HG02884 (cell line): ENCODE data around the gene AVPR1B.

Experiments
- ATAC-seq: cut with Tn5 transposase; IDR thresholded peaks from one replicate; pipeline ENCODE4 v1.9.1; 2021; ENCODE audit warnings: mild to moderate bottlenecking, moderate library complexity; ENCODE audit not compliant: unreplicated experiment

Gene AVPR1B, protein sequence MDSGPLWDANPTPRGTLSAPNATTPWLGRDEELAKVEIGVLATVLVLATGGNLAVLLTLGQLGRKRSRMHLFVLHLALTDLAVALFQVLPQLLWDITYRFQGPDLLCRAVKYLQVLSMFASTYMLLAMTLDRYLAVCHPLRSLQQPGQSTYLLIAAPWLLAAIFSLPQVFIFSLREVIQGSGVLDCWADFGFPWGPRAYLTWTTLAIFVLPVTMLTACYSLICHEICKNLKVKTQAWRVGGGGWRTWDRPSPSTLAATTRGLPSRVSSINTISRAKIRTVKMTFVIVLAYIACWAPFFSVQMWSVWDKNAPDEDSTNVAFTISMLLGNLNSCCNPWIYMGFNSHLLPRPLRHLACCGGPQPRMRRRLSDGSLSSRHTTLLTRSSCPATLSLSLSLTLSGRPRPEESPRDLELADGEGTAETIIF

DNA sequence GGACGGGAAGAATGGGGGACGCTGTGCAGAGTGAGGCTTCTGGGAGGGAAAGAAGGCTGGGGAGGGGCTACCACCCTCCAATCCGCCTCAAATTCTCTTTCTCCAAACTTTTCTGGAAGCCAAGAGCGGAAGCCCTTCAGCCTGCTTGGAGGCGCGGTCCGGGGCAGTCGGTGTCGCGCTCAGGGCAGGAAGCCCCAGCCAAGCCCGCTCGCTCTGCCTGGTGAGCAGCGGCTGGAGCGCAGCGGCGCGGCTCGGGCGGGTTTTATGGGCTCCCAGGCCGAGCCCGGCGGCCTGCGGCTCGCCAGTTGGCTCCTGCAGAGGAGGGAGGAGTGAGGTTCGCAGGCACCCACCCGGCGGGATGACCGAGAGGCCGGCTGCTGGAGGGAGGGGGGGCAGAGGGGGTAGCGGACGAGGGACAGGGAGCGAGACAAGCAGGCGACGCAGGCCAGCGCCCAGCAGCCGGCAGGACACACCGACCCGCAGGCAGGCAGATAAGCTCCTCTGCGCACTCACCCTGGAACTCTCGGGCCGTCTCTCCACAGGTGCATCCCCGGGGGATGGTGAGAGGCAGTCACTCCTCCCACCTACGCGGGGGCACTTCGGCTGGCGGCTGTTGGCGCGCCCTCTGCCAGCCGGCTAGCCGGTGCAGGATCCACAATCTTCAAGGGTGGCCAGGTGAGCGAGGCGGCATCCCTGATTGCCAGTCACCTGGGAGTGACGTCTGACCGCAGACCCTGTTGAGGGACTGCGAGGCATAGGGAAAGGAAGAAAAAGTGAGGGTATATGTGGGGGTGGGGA lies at the start of gene AVPR1B:
Gene AVPR1B, minus strand, starts transcription at position 238 of the 798 bp plus-strand sequence. CDS start 498 bp downstream, outside the sequence.
- ATAC-seq = no peak

DNA sequence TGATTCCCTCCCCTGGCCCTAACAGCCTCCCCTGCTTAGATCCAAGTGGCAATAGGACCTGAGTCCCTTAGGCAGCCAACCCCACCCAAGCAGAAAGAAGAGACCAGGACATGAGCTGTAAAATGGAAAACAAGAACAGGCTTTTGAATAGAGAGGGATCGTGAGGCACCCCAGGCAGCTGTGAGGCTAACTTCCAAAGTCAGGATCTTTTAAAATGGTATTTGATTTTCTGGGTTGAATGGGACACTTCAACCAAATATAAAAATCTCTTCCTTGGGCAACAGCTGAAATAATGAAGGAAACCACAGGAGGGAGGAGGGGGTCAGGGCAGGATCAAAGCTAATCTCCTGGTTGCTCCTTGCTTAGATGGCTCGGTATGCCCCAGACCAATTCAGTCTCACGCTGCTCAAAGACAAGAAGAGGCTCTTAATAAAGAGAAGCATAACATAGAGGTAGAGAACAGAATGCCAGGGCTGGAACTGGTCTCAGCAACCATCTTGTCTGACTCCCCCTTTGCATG lies 28.6 kb upstream of the AVPR1B start:
- ATAC-seq = no peak

DNA sequence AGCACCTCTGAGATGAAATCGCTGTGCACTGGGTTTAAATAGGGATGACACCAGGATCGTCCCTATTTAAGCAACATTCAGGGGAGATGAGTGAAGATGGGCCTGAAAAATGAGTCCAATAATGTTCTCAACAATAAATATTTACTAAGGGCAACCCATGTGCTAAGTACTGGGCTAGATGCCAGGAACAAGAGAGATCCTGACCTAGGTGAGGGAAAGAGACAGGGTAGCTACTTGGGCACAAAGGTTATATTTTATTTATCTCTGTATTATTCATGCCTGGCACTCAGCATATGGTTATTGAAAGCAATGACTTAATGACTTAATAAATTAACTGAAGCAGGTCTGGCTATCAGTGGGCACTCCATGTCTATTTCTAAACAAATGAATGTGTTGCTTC lies 27.4 kb upstream of the AVPR1B start:
- no peak for ATAC-seq

DNA sequence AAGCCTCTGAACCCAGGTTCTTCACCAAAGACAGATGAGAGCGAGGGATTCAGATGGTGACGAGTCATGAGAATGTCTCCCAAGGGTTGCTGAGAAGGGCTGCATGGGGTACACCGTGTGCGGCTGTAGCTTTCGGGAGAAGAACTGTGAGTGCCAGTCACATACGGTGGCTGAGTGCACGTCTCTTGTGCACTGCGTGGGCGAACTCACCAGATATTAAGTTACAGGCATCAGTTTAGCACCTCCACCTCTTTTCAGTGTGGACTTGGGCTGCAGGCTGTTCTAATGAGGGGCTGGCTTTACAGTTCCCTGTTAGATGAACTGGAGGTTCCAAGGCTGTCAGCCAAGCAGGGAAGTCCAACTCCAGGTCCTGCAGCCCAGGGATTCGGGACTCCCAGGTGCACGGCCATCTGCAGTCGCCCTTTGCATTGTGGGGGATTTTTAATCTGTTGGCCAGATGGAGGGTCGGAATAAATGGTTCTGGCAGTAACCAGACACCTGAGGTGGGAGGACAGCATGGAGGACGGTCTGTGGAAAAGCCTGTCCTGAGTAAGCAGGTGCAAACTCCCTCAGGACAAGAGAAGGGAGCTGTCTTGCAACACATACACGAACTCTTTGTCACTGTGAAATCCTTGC lies 26.5 kb upstream of the AVPR1B start:
- ATAC-seq = no peak

DNA sequence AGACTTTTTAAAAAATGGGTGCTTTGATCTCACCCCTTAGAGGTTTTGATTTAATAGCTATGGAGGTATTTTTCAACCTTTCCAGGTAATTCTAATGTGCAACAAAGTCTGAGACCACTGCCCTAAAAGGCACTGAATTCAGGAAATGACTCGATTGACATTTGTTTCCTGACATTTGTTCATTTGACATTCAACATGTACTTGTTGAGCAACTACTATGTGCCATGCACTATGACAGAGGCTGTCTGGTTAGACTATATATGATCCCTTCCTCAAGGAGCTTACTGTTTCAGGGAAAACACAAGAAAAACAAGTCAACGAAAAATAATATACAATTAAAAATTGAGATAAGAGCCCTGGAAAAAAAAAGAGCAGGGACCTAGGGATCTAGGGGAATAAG lies 25.6 kb upstream of the AVPR1B start:
- no peak for ATAC-seq

DNA sequence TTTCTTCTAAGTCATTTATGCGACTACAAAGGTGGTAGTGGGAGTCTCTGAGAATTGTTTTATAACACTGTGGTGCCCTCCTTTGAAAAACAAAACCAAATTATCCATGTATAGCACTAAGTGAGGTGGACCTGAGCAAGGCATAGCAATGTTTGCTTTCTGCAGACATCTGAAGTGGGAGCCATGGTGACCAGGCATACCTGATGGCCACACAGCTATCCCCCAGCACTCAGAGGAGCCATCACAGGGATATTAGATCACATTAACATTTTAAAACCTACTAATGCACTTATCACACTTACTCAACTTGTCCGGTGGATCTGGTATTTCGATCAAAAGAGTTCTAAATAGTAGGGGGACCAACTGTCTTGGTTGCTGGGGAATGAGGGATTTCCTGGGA lies 24.8 kb upstream of the AVPR1B start:
- no peak for ATAC-seq

DNA sequence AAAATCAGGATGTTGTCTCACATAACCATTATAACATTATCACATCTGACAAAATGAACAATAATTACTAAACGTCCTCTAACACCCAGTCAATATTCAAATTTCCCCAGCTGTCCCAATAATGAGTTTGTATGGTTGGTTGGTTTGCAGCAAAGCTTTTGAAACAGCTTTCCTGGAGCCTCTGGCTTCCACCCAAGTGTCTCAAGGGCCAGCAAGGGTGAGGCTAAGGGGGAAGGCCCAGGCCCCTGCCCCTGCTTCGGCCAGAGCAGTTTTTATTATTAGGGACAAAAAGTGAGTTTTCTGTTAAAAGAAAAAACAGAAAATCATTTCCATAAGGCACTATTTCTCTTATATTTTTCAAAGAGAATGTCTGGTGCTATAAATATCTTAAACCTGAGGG lies 19.1 kb upstream of the AVPR1B start:
- no peak for ATAC-seq

DNA sequence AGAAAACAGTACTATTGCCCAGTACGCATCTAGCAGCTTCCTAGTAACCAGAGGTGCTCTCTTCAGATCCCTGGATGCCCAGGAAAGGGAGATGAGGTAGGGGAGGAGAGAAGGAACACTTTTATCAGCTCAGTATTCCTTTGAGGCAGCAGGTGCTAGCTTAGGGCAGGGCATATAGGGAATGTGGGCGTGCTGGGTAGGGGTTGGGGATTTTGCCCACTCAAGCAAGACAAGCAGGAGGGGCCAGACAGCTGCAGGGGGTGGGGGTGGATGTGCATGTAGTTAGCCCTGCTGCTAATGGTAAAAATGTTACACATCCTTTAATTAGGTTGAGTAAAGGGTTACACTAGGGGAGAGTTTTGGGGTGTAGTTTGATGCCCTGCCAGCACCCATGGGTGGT lies 18.1 kb upstream of the AVPR1B start:
- no peak for ATAC-seq

DNA sequence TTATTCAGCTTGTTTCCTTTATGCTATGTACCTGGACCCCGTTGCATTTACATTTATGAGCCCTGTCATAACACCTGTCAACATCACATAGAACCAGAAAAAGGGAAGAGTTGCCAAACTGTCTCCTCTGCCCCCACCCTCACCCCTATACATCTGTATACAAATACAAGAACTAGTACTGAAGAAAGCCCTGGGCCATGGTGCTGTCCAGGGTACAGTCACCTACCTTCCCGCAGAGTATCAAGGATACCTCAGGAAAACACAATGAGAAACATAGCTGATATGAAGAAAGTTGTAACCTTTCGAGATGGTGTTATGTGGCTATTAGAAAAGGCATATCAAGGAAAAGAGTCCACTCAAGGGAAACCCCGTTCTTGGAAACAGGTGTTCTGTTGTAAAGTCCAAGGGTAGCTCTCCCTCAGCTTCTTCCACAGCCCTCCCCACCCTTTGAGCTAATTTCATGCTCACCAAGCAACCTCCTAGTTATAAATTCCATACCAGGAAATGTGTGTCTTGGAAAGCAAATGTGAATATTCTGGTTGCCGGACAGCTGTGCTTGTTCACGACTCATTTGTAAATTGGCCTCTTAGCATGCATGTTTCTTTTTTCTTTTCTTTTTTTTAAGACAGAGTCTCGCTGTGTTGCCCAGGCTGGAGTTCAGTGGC lies 16.7 kb upstream of the AVPR1B start:
- ATAC-seq = no peak

DNA sequence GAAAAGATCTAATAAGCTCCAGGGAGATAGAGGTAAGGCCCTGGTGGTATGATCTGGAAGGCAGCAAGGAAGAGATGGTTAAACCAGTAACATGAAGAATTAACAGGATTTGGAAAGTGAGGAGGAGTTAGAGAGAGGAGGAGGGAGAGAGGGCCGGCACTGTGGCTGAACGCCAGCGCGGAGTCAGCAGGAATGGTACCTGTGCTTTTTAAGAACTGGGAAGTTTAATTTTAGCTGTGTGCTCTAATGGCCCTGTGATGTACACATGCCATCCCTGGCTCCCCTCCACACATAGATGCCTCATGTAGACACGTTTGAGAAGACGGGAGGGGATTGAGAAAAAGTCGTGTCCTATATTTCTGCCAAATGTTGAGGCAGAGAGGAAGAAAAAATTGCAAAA lies 13.8 kb upstream of the AVPR1B start:
- ATAC-seq = no peak

DNA sequence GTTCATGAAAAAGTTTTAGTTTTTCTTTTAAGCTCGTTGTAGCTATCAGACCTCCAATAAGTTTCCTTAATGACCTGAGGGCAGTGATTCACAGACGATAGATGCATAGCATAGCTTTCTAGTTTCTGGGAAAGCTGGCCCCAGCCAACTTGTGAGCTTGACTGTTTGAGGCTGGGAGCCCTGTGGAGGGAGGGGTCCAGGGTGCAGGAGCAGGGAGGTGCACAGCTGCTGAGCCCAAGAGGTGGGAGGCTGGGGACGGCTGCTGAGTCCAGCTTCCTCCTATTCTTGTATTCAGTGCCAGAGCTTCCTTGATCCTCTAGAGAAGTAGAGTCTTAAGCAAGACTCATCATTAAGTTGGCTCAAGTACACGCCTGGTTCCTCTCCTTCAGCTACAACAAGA lies 11.0 kb upstream of the AVPR1B start:
- ATAC-seq = no peak

DNA sequence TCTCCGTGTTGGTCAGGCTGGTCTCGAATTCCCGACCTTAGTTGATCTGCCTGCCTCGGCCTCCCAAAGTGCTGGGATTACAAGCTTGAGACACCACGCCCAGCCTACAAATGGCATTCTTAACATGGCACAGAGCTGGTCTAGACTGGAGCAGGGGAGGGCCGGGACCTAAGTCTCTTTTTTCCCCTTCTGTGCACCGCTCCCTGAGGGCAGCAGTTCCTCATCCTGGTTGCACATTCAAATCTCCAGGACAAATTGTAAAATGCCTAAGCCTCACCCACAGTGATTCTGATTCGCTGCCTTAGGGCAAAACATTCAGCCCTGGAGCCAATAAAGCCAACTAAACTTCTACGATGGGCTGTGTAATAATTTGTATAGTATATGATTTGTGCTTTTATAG lies 10.1 kb upstream of the AVPR1B start:
- no peak for ATAC-seq

DNA sequence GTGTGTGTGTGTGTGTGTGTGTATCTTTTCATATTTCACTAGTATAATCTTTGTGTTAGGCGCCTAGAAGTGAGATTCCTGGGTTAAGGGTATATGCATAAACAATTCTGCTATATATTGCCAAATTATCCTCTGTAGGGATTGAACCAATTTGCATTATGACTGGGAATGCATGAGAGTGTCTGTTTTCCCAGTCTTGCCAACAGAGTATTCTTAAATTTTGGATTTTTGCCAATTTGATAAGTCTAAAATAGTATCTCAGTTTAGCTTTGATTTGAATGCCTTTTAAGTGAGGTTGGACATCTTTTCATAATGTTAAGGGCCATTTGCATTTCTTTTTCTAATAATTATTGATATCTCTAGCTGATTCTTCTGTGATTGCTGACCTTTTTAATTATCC lies 8.2 kb upstream of the AVPR1B start:
- no peak for ATAC-seq

DNA sequence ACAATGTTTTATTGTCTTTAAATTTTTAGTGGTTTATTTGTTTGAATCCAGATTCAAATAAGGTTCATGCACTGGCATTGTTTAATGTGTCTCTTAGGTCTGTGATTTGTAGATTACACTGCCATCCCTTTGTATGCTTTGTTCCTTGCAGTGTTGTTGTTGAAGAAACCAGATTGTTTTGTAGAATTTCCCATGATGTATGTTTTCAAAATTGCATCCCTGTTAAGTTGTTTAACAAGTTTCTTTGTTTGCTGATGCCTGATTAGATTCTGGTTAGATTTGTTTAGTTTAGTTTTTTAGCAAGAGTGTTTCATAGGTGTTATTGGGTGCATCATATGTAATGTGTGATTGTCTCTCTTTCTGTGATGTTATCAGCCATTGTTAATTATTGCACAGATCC lies 5.5 kb upstream of the AVPR1B start:
- ATAC-seq = no peak

DNA sequence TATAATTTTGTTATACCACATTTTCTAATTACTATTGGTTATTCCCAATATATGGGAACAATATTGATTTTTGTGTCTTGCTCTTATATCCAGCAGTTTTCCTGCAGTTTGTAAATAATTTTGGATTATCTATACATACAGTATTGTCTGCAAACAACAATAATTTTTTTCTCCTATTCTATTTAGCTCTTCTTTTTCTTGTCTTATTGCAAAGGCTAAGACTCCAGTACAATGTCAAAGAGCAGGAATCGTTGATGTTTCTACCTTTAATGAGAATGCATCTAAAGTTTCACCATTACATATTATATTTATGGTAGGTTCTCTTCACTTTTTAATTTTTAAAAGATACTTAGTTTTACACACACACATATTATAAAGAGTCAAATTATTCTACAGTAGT lies 4.1 kb upstream of the AVPR1B start:
- ATAC-seq = no peak

DNA sequence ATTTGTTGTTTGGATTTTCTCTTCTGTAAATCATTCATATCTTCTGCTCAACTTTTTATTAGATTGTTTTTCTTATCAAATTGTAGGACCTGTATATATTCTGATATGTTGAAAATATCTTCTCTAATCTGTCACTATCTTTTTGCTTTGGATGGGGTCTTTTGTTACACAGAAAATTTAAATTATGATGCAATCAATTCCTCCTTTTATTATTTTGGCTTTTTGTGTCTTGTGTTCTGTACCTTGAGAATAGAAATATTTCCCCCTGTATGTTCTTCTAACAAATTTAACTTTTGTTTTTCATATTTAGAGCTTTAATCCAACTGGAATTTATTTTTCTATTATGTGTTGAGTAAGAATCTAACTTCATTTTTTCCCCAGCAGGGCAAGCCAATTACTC lies 3.2 kb upstream of the AVPR1B start:
- ATAC-seq = no peak

DNA sequence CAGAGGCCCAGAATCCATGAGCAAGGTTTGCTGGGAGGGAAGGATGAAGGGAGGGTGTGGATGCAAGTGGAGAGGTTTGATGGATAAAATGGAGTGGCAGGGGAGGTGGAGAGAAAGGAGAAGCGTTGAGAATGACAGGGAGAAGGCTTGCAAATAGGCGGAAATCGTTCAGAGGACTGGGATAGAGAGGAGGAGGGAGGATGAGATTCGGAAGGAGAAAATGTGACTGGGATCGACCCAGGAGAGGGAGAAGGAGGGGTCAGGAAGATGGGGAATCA lies 376 bp downstream of the AVPR1B start:
- ATAC-seq = no peak

DNA sequence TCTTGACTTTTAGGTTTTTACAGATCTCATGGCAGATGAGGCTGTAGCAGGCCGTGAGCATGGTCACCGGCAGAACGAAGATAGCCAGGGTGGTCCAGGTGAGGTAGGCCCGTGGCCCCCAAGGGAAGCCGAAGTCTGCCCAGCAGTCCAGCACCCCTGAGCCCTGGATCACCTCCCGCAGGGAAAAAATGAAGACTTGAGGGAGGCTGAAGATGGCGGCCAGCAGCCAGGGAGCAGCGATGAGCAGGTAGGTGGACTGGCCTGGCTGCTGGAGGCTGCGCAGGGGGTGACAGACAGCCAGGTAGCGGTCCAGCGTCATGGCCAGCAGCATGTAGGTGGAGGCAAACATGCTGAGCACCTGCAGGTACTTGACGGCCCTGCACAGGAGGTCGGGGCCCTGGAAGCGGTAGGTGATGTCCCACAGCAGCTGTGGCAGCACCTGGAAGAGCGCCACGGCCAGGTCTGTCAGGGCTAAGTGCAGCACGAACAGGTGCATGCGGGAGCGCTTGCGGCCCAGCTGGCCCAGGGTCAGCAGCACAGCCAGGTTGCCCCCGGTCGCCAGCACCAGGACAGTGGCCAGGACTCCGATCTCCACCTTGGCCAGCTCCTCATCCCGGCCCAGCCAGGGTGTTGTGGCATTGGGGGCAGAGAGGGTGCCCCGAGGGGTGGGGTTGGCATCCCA lies 856 bp downstream of the AVPR1B start:
- ATAC-seq = no peak

DNA sequence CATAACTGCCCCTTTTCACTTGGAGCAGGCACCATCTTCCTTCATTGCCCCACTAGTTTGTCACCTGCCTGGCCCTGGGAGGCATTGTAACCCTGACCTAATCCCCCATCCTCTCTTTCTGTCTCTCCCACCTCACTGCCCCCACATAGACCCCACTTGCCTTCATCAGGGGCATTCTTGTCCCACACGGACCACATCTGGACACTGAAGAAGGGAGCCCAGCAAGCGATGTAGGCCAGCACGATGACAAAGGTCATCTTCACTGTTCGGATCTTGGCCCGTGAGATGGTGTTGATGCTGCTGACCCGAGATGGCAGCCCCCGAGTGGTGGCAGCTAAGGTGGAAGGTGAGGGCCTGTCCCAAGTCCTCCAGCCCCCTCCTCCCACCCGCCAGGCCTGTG lies 1.4 kb downstream of the AVPR1B start:
- ATAC-seq = no peak

DNA sequence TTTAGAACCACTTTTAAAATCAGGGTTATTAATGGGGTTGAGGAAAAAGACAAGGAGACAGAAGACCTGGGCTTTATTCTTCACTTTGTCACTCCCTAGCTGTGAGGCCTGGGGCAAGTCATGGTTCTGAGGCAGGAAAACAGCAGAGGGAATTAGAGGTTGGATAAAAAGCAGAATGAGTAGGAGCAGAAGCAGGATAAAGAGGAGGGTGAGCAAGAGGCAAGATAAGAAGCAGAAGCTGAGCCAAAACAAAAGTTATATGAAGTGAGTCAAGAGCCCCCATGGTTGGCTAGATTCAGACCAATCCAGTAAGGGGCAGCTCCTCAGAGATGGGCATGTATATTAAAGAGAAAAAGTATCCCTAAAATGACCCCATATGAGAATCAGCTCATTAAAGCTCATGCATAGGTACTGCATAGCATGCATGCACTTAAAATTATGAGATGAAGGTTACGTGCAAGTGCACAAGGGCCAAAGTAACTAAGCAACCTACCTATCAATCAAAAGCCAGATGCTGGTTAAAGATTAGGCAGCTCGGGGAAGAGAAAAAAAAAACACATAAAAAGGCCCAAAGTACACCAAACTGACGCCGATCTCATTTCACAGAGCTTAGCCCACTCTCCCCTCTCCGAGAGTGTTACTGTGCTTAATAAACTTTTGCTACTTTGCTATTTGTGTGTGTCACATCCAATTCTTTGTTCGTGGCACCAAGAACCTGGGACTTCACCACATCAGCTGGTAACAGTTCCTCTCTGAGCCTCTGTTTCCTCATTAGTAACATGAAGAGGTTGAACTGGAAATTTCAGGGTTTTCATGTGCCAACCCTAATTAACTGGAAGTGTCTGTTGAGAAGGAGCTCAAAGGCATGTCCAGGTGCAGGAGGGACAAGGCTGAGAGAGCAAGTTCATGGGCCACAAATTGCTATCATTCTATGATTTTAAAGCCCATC lies 2.2 kb downstream of the AVPR1B start:
- no peak for ATAC-seq
